Fibroblast of the aortic adventitia (primary cell): Measurements from ENCODE around the gene C2CD4D. TPM values are rescaled to one million over a fixed set of nuclear protein-coding genes. Genes with fewer than 3 reads are reported as not detected.
A peak's percentile ranks its signal among the peaks of the same experiment; 100 is the strongest.

ENCODE experiments used
- DNase-seq: peaks from one replicate; pipeline ENCODE4 v3.0.0-alpha.2; 2010; ENCODE audit warnings: low read depth
- H3K4me3 ChIP-seq: 2 replicates; pipeline ENCODE4 v1.5.1; 2011; ENCODE audit warnings: low read depth, mild to moderate bottlenecking, control low read depth, low read length, moderate library complexity
- total RNA-seq: library from RNA; depleted of rRNA; stranded (reverse); fragments of >200 nt; gene quantifications from 2 replicates; pipeline ENCODE4 v1.2.3, GENCODE V29; 2012; ENCODE audit warnings: low replicate concordance
- TF ChIP-seq, protein P1 (sequence below): IDR thresholded peaks from 2 replicates; pipeline ENCODE4 v1.5.1; 2011; ENCODE audit warnings: mild to moderate bottlenecking, low read length, control low read depth, inconsistent platforms; ENCODE audit not compliant: insufficient read depth

Gene C2CD4D
- total RNA-seq, 1 donor = not detected

DNA sequence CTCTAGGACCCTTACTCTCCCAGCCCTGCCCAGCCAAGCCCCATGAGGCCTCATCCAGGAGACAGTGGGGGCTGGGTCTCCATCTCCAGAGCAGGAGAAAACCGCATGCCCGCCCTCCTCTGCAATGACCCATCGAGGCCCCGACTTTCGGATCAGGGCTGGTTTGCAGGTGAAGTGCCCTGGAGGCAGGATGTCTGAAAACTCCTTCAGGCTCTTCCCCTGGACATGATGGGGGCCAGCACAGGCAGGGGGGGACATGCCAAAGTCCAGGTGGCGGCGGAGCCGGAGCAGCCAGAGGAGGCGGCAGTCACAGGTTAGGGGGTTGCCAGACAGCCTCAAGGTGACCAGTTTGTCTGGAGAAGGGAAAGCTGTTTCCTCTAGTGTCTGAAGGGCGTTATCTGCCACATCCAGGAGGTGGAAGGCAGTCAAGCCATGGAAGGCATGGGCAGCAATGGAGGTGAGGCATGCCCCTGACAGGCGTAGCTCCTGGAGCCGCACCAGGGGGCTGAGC is 38.3 kb downstream of the C2CD4D start:
- H3K4me3 ChIP-seq = no peak overlapping the region
- DNase-seq = no peak
- TF ChIP-seq, protein P1, sequence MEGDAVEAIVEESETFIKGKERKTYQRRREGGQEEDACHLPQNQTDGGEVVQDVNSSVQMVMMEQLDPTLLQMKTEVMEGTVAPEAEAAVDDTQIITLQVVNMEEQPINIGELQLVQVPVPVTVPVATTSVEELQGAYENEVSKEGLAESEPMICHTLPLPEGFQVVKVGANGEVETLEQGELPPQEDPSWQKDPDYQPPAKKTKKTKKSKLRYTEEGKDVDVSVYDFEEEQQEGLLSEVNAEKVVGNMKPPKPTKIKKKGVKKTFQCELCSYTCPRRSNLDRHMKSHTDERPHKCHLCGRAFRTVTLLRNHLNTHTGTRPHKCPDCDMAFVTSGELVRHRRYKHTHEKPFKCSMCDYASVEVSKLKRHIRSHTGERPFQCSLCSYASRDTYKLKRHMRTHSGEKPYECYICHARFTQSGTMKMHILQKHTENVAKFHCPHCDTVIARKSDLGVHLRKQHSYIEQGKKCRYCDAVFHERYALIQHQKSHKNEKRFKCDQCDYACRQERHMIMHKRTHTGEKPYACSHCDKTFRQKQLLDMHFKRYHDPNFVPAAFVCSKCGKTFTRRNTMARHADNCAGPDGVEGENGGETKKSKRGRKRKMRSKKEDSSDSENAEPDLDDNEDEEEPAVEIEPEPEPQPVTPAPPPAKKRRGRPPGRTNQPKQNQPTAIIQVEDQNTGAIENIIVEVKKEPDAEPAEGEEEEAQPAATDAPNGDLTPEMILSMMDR = no peak

DNA sequence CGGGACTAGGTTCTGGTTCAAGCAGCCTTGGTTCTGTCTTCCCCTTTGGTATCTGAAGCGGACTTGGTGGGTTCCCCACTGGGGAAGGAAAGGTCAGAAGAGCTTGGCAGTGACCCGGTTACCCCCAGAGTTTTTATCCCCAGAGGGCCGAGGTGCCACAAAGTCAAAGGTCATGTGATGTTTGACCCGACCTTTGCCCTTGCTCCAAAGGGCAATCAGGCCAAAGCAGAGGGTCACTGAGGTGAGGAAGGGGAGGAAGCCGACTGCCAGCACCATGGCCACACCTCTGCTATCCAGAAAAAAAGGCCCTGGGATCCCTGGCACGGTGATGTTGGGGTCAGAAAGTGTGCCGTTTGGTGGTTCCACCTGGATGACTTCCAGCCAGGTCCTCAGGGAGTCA is 38.8 kb downstream of the C2CD4D start:
- H3K4me3 ChIP-seq = no peak overlapping the region
- TF ChIP-seq, protein P1 = no peak
- DNase-seq = no peak

DNA sequence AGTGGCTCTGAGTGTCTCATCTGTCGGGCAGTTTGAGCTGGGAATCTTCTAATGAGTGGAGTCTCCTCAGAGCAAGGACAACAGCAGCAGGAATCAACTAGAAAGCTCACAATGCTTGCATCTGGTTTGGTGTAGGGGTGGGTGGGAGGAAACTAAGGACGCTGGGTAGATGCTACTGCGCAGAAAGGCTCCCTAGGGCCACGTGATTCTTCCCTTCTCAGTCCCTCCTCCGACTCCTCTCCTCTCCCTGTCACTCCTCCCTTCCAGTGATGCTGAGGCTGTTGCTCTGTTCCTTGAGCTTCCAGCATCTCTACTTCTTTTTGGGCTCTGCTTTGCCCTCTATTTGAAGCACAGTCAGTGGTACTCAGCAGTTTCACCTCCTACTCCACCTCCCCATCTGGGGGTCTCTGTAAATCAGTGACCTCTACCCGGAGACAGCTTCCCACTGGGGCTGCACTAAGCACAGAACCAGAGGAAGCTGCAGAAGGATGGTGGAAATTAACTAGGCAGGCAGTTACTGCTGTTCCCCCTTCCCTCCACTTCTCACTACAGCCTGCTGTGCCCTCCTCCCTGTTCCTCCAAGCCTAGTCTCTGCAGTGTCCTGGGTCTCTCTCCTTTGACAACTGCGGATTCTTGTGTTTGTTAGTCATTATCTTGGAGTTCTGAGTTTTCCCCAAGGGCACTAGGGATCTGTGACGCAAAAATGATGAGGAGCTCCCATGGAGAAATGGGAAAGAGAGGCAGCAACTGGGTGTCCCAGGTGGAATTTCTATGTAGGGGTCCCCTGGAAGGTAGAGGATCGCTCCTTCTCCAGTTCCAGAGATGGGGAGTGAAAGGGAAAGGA is 40.2 kb downstream of the C2CD4D start:
- TF ChIP-seq, protein P1 = no peak
- no peak overlapping the region for H3K4me3 ChIP-seq
- DNase-seq = no peak

DNA sequence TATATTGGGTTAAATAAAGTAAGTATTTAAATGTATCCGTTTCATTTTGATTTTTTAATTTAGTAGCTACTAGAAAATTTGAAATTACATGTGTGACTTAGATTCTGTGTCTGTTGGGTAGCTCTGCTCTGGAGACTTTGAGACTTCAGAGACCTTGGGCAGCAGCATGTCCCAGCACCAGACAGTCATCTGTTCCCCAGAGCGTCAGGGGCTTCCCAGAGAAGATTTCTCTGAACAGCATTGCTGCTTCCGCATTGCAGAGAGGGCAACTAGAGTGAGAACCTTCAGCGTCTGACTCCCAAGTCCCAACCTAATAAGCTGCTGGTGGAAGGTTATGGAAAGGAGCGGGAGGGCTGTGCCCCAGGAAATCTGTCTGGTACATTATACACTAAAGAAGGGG is 41.0 kb downstream of the C2CD4D start:
- TF ChIP-seq, protein P1 = no peak
- no peak overlapping the region for H3K4me3 ChIP-seq

DNA sequence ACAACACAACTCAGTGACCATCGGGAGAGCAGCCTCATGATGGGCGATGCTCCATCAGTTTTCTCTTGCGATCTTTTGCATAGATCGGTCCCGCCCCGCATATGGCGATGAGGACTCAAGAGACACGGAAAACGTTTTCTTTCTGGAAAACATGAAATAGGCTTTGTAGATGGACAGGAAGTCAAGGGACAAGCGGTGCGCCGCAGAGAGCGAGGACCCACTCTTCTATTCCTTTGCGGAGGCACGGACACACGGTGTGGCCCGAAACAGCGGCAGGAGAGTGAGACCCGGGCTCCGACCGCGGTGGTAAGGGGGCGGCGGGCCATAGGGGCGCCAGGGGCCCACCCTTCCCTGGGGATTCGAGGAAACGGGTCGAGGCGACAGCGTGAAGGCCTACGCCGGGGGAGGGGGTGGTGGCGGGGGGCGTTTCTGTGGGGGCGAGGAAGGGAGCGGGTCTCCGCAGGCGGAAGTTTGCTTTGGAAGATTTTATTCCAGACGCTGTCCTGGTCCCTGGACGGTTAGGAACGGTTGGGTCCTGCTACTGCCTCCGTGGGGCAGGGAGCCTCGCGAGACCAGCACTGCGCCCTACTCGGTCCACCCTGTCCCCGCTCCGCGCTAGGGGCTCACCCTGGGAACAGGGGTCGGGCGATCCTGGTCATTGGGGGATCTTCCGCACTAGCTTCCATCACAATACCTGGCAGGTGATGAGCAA is 48.5 kb downstream of the C2CD4D start:
- TF ChIP-seq, protein P1 = no peak
- DNase-seq = no peak
- peak overlapping the region; percentile 69 for H3K4me3 ChIP-seq

More for the DNA sequence above, 41.0 kb downstream of the C2CD4D start:
- DNase-seq = no peak

DNA sequence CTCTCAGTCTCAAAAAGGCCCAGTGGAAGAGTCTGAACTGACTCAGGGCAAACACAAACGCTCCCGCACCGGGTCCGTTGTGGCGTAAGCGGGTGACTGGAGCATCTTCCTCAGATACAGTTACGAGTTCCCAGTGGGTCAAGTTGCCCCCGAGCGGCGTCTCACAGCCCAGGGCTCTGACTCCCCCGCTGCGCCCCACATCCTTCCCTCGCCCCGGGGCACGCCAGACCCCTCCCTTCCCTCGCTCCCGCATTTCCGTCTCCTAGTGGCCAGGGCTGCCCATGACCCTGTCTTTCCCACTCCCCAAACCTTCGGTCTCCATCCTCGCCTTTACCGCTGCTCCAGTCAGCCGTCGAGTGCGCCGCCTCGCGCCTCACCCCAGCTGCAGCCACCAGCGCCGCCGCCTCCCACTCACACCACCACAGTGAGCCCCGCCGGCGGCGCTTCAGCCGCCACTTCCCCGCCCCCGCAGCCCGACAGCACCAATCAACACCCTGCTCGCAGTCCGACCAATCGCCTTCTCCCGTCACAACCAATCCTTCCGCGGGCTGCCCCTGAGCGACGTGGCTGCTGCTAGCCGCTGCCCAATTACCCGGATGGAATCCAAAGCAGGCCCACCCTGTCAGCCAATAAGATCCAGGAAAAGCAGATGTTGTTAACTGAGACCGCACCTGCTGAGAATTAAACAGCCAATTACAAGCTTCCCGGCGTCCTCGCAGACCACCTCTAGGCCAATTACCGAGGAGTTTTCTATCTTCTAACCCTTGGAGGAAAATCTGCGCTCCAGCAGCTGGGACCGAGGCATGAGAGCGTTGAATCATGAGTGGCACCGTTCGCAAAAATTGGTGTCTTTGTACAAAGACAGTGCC is 49.3 kb downstream of the C2CD4D start, which contains the start of gene TDRKH:
TDRKH (minus strand) TSS at position 430 of the 869 bp plus-strand sequence. CDS start 7,478 bp downstream, outside the sequence.
- TF ChIP-seq, protein P1 = peak; percentile 25
- DNase-seq = peak; percentile 99
- peak within 1 kb of the TSS; percentile 71 for H3K4me3 ChIP-seq
